Body of pancreas (tissue), 4 donors: ENCODE data around the gene PIEZO2. TPM values are rescaled to one million over a fixed set of nuclear protein-coding genes. Genes with fewer than 3 reads are reported as not detected.
"Not testable (repeated sequence)": the region's sequence is repeated elsewhere in the genome, so short reads cannot be mapped to it uniquely, and the experiment has no call there.

Experiments
- ATAC-seq: fragments of 150-250 bp; one replicate; pipeline ENCODE4 v1.9.1; 2016
- DNase-seq, 4 donors: peaks; one replicate each; pipeline ENCODE4 v3.0.0-alpha.2; 2019
- H3K27ac ChIP-seq, 4 donors: fragments of 200-600 bp; sonication (generic); 1 replicate in 3 of 4; 2 replicates in 1 of 4; pipeline versions ENCODE4 v1.5.1 to v1.6.1; 2016 to 2019; ENCODE audit warnings: mild to moderate bottlenecking in 1 of 4, mixed read lengths in 1 of 4, moderate library complexity in 1 of 4
- H3K27me3 ChIP-seq, 2 donors: fragments of 200-600 bp; sonication (generic); one replicate each; pipeline ENCODE4 v1.6.0; 2016; ENCODE audit warnings: mild to moderate bottlenecking in 1 of 2
- H3K36me3 ChIP-seq, 2 donors: fragments of 200-600 bp; sonication (generic); replicated peaks in 1 of 2; 2 replicates each; pipeline ENCODE4 v1.5.1; 2016; ENCODE audit warnings: low read depth in 2 of 2; ENCODE audit not compliant: insufficient read depth in 1 of 2
- H3K4me1 ChIP-seq: fragments of 200-600 bp; sonication (generic); one replicate; pipeline ENCODE4 v1.6.0; 2016
- H3K4me3 ChIP-seq, 2 donors: fragments of 200-600 bp; sonication (generic); 1 replicate in 1 of 2; 2 replicates in 1 of 2; pipeline ENCODE4 v1.5.1; 2016 to 2019
- H3K9me3 ChIP-seq, 3 donors: fragments of 200-600 bp; sonication (generic); 1 replicate in 2 of 3; 2 replicates in 1 of 3; pipeline ENCODE4 v1.5.1; 2016
- CTCF ChIP-seq, 7 experiments: fragments of 450-650 bp in 4 of 7; fragments of 200-600 bp in 3 of 7; sonication (generic) in 3 of 7; IDR thresholded peaks; one replicate each; pipeline ENCODE4 v1.5.1; 2016 to 2019; ENCODE audit warnings: antibody characterized with exemption in 7 of 7
- POLR2A ChIP-seq, 3 donors: fragments of 450-650 bp; IDR thresholded peaks; one replicate each; pipeline ENCODE4 v1.6.1; 2016; ENCODE audit warnings: antibody characterized with exemption in 3 of 3, mild to moderate bottlenecking in 2 of 3
- WGBS, 2 donors: methylation state at CpG; one replicate each; pipeline ENCODE4 v1.1.5; 2017; 5-methylcytosine and 5-hydroxymethylcytosine counted together
- intact Hi-C: fragments of 100-400 bp; cut with DNase I; formaldehyde crosslinking; loops from one replicate; pipeline ENCODE4 v1.15.1; 2023
- total RNA-seq, 2 donors: library from RNA; depleted of rRNA; stranded (reverse); fragments of >200 nt; gene quantifications; one replicate each; pipeline ENCODE4 v1.1.0, GENCODE V29; 2016

Gene PIEZO2
- total RNA-seq, 2 donors from 2014 or later, result 0.33 to 40.7 TPM

- TF ChIP-seq CTCF (IDR thresholded peaks at IDR 0.05) (no peak), POLR2A (IDR thresholded peaks at IDR 0.05) (no peak)
- intact Hi-C loops, result no loop called here
- 36 to 65% methylated on average over 6 of the region's 6 CpGs for WGBS, 2 donors
- no peak overlapping the region for H3K27ac ChIP-seq
- no peaks in the 10 kb centered on the region for H3K27me3 ChIP-seq
- no peak overlapping the region for H3K4me3 ChIP-seq
- ATAC-seq (no peak), DNase-seq (no peak)
- H3K4me1 ChIP-seq, result no peaks in the 10 kb centered on the region
- no peaks in the 10 kb centered on the region for H3K9me3 ChIP-seq
- H3K36me3 ChIP-seq, result no peaks in the 10 kb centered on the region
Observed at GRCh38 chr18:10937743-10938640, 211.4 kb downstream of the PIEZO2 start.

- no peak for TF ChIP-seq CTCF (IDR thresholded peaks at IDR 0.05)
- no peak for TF ChIP-seq POLR2A (IDR thresholded peaks at IDR 0.05)
- WGBS, 2 donors, result 62 to 75% methylated on average over 9 of the region's 9 CpGs
- Histone ChIP-seq H3K27ac (no peak overlapping the region), H3K4me3 (no peak overlapping the region), H3K9me3 (no peaks in the 10 kb centered on the region), H3K4me1 (no peaks in the 10 kb centered on the region), H3K27me3 (no peaks in the 10 kb centered on the region), H3K36me3 (no peaks in the 10 kb centered on the region)
- intact Hi-C loops, result no loop called here
- ATAC-seq, result no peak
- no peak for DNase-seq
Observed at GRCh38 chr18:10936176-10937053, 213.0 kb downstream of the PIEZO2 start.

GRCh38 chr18:10935588-10935987 lies 213.8 kb downstream of the PIEZO2 start:
- Histone ChIP-seq H3K4me1 (no peaks in the 10 kb centered on the region), H3K4me3 (no peak overlapping the region), H3K9me3 (no peaks in the 10 kb centered on the region), H3K27me3 (no peaks in the 10 kb centered on the region), H3K27ac (no peak overlapping the region), H3K36me3 (no peaks in the 10 kb centered on the region)
- TF ChIP-seq CTCF (IDR thresholded peaks at IDR 0.05) (no peak), POLR2A (IDR thresholded peaks at IDR 0.05) (no peak)
- WGBS, 2 donors, result 81 to 85% methylated on average over 7 of the region's 7 CpGs
- intact Hi-C loops, result no loop called here
- DNase-seq (no peak), ATAC-seq (no peak)

GRCh38 chr18:10933648-10934047 lies 215.7 kb downstream of the PIEZO2 start:
- H3K4me3 ChIP-seq, intact Hi-C loops, DNase-seq, ATAC-seq, H3K27ac ChIP-seq, H3K4me1 ChIP-seq, H3K27me3 ChIP-seq, H3K9me3 ChIP-seq, H3K36me3 ChIP-seq: not testable (repeated sequence)
- 48 to 53% methylated on average over 3 of the region's 3 CpGs for WGBS, 2 donors

- no peak for TF ChIP-seq CTCF (IDR thresholded peaks at IDR 0.05)
- TF ChIP-seq POLR2A (IDR thresholded peaks at IDR 0.05), result no peak
- 33 to 43% methylated on average over 2 of the region's 2 CpGs for WGBS, 2 donors
- Histone ChIP-seq H3K9me3 (no peaks in the 10 kb centered on the region), H3K36me3 (no peaks in the 10 kb centered on the region), H3K4me3 (no peak overlapping the region), H3K27me3 (no peaks in the 10 kb centered on the region), H3K27ac (no peak overlapping the region), H3K4me1 (peaks cover 11% of the 10 kb centered on the region)
- ATAC-seq (no peak), DNase-seq (no peak)
- intact Hi-C loops, result no loop called here
Observed at GRCh38 chr18:10930076-10930475, 219.3 kb downstream of the PIEZO2 start.
